Cardiac fibroblast (primary cell): ENCODE measurements around the gene MAMDC4.
"Not testable (repeated sequence)": the region's sequence is repeated elsewhere in the genome, so short reads cannot be mapped to it uniquely, and the experiment has no call there.

Source experiments
- DNase-seq, 2 donors: peaks; one replicate each; pipeline versions ENCODE4 v3.0.0 to v3.0.0-alpha.2; 2010; ENCODE audit warnings: low read depth in 2 of 2
- H3K4me3 ChIP-seq, 2 donors: replicated peaks in 1 of 2; 1 replicate in 1 of 2; 2 replicates in 1 of 2; pipeline ENCODE4 v1.5.1; 2011; ENCODE audit warnings: low read depth in 2 of 2, low read length in 2 of 2, mild to moderate bottlenecking in 2 of 2, moderate library complexity in 1 of 2
- TF ChIP-seq, protein P1 (sequence below): IDR thresholded peaks from one replicate; pipeline ENCODE4 v1.5.1; 2011; ENCODE audit warnings: low read depth, mild to moderate bottlenecking, low read length, inconsistent platforms

Gene MAMDC4

DNA sequence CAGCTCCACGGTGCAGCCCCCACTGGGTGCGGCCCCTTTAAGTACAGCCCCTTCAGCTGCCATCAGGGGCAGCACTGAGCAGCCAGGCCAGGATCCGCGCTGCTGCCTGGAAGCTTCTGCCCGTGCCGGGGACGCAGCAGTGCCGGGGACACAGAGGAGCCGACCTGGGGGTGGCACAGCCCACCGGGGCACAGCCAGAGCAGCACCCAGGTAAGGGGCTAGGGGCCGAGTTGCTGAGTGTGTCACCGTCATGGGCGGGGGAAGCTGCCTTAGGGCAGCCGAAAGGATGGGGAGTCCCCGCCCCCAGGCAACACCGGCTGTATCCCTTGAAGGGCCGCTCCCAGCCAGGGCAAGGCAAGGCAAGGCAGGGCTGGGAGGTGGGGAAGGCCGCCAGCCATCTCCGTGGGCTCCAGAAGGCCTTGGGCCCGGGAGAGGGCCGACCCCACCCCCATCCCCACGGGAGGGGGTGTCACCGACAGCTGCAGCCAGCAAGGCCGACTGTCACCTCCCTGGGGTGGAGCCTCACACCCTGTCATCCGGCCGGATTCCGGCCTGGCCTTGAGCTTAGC, 9.7 kb upstream of the MAMDC4 start, which contains the start of gene AJM1:
TSS of gene AJM1 (plus strand) at position 99 of the 569 bp plus-strand sequence. CDS start 1,937 bp downstream, outside the sequence.
- DNase-seq, result peak; percentile 79
- H3K4me3 ChIP-seq, result peak within 1 kb of the TSS; percentile 47 to 58
- TF ChIP-seq, protein P1, sequence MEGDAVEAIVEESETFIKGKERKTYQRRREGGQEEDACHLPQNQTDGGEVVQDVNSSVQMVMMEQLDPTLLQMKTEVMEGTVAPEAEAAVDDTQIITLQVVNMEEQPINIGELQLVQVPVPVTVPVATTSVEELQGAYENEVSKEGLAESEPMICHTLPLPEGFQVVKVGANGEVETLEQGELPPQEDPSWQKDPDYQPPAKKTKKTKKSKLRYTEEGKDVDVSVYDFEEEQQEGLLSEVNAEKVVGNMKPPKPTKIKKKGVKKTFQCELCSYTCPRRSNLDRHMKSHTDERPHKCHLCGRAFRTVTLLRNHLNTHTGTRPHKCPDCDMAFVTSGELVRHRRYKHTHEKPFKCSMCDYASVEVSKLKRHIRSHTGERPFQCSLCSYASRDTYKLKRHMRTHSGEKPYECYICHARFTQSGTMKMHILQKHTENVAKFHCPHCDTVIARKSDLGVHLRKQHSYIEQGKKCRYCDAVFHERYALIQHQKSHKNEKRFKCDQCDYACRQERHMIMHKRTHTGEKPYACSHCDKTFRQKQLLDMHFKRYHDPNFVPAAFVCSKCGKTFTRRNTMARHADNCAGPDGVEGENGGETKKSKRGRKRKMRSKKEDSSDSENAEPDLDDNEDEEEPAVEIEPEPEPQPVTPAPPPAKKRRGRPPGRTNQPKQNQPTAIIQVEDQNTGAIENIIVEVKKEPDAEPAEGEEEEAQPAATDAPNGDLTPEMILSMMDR, result peak; percentile 90

DNA sequence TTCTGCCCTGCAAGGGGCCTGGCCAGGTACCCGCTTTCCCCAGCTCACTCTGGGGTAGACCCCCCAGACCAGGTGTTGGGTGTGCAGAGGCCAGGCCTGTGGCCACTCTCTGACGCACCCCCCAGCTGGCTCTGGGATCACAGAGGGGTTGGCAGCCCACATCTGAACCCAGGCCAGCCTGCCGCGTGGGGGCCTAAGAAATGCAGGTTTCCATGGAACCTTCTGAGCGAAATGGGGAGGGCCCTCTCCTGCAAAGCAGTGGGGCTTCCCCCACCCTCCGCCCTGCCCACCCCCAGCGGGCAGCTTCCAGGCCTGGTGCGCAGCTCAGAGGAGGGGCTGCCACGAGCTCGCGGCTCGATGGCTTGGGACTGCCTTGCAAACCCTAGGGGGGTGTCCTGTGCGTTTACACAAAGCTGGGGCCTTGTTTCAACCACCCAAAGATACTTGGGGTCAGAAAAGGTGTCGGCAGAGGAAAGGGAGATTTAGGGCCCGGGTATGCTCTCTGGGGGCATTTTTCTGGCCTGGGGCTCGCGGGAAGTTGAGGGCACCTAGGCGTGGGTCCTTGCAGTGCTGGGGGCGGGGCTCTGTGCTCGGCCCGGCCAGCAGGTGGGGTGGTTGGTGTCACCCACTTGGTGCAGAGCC, 8.9 kb upstream of the MAMDC4 start:
- DNase-seq, result not testable (repeated sequence)

DNA sequence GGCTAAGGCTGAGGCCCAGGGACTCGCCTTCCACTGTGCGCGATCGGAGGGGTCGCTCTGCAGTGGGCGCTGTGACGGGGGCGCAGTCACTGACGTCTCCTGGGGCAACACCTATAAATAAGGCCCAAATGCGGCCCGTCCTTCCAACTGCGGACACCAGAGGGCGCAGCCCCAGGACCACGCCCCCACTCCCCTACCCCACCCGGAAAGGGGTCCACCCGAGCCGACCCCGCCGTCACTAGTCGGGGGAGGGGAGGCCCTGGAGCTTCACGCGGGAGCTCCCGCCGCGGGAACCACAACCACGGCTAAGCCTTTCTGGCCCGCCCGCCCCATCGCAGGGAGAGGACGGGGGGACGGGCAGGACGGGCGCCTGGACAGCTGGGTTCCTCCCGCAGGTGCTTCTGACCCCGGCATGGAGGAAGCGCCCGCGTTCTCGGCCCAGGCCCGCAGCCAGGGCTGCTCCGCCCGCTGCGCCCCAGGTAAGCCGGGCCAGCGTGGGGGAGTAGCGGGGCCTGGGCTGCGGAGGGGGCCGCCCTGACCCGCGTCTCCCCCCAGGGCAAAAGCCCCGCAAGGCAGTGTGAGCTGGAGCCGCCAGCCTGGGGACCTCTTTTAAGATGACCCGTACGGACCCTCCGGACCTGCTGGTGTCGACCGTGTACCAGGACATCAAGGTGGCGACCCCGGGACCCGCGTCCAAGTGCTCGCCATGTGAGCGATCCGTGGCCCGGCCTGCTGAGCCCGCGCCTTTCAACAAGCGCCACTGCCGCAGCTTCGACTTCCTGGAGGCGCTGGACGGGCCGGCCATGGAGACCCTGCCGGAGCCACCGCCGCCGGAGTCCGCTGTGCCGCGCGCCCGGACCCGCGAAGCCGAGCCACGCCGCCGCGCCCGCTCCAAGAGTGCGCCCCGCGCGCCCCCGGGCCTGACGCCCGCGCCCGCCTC, 8.1 kb upstream of the MAMDC4 start:
- H3K4me3 ChIP-seq, result not testable (repeated sequence)
- peak; percentile 13 to 19 for DNase-seq
- TF ChIP-seq, protein P1, result peak; percentile 39

More for the DNA sequence above, 8.9 kb upstream of the MAMDC4 start:
- H3K4me3 ChIP-seq, result not testable (repeated sequence)

DNA sequence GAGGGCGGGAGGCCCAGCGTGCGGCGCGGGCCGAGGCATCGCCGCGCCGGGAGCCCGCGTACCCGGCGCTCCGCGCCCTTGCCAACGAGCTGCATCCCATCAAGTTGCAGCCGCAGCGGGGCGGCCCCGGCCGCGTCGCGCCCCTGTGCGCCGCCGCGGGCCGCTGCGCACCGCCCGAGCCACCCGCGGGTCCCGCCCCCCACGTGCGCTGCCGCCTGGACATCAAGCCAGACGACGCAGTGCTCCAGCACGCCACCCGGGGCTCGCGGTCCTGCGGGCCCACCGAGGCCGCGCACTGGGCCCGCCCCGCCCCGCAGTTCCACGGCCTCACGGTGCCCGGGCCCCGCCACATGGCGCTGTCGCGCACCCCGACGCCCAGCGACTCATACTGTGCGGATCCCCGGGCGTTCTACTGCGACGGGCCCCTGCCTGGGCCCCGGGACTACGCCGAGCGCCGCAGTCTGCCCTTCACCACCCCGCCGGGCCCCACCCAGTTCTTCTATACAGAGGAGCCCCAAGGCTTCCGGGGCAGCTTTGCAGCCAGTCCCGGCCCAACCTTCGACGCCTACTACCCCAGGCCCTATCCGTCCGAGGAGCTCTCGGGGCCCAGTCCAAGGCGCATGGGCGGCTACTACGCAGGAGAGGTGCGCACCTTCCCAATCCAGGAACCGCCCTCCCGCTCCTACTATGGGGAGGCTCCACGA, 7.2 kb upstream of the MAMDC4 start:
- TF ChIP-seq, protein P1, result no peak
- no peak overlapping the region for H3K4me3 ChIP-seq
- no peak for DNase-seq

DNA sequence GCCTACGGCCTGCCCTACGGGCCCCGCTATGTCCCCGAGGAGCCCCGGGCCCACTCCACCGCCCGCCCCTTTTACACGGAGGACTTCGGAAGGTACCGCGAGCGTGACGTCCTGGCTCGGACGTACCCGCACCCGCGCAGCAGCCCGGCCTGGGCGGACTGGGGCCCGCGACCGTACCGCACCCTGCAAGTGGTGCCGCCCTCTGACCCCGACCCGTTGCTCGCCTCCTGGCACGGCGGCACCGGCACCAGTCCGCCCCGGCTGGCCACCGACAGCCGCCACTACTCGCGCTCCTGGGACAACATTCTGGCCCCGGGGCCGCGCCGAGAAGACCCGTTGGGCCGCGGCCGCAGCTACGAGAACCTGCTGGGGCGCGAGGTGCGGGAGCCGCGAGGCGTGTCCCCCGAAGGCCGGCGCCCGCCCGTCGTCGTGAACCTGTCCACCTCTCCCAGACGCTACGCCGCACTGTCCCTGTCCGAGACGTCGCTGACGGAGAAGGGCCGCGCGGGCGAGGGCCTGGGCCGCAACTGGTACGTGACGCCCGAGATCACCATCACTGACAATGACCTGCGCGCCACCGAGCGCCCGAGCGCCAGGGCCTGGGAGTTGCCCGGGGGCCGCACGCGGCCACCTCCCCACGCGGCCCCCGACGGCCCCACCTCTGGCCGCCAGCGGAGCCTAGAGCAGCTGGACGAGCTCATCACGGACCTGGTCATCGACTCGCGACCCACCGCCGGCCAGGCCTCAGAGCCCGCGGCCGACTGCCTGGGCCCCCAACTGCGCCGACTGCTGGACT, 6.5 kb upstream of the MAMDC4 start:
- no peak for DNase-seq
- TF ChIP-seq, protein P1, result no peak
- no peak overlapping the region for H3K4me3 ChIP-seq

DNA sequence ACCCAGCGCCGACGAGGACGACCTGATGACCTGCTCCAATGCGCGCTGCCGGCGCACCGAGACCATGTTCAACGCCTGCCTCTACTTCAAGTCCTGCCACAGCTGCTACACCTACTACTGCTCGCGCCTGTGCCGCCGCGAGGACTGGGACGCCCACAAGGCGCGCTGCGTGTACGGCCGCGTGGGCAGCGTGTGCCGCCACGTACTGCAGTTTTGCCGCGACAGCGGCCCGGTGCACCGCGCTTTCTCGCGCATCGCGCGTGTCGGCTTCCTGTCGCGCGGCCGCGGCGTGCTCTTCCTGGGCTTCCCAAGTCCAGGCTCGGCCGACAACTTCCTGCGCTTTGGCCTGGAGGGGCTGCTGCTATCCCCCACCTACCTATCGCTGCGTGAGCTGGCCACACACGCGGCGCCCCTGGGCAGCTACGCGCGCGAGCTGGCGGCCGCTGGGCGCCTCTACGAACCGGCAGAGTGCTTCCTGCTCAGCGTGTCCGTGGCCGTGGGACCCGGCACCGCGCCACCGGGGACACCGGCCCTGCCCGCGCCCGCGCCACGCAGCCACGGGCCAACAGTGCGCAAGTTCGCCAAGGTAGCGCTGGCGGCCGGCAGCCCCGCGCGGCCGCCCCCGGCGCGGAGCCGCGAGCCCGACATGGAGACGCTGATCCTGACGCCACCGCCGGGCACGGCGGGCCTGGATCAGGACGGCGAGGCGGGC, 5.6 kb upstream of the MAMDC4 start:
- DNase-seq, result no peak
- no peak overlapping the region for H3K4me3 ChIP-seq
- TF ChIP-seq, protein P1, result no peak
